Ovary (tissue), 3 donors: ENCODE results near the gene TRIO.

ENCODE experiments used
- CTCF ChIP-seq, 3 donors: fragments of 450-650 bp in 2 of 3; fragments of 200-600 bp in 1 of 3; IDR thresholded peaks; one replicate each; pipeline versions ENCODE4 v1.5.1 to v1.8.0; 2016 to 2022; ENCODE audit warnings: antibody characterized with exemption in 3 of 3, mild to moderate bottlenecking in 1 of 3
- EP300 ChIP-seq: sonication (generic); formaldehyde crosslinking; IDR thresholded peaks from one replicate; pipeline ENCODE4 v1.6.1; 2017; ENCODE audit warnings: antibody characterized with exemption
- POLR2A ChIP-seq: fragments of 450-650 bp; IDR thresholded peaks from one replicate; pipeline ENCODE4 v1.6.1; 2017; ENCODE audit warnings: antibody characterized with exemption, mild to moderate bottlenecking, moderate library complexity
- donor health status: DM: no; HTN: no; CAD: no.

GRCh38 chr5:14167211-14167845, 24.2 kb downstream of the TRIO start:
- TF ChIP-seq CTCF (IDR thresholded peaks at IDR 0.05) (no peak), POLR2A (no peak), EP300 (no peak)
